Kidney tubule cell (primary cell): Measurements from ENCODE around the gene GNAI1.

Source experiments
- DNase-seq: peaks from one replicate; pipeline ENCODE4 v3.0.0-alpha.2; 2018; ENCODE audit warnings: low spot score

Gene GNAI1

DNA sequence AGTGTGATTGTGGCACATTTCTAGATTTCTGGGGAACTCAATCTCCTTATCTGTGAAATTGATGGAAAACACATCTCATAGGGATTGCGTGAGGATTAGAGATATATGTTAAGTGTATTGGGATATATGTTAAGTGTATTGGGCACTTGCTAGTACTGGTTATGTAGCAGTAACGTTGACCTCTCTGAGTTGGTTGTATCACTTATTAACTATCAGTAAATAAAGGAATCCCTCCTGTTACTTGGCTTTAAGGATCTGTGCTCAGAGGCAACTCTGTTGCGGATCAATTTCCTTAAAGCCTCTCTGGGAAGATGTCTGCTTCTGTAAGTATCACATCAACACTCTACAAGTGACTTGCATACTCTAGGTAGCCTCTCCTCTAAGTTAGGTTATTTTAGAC, 25.2 kb downstream of the GNAI1 start:
- no peak for DNase-seq

DNA sequence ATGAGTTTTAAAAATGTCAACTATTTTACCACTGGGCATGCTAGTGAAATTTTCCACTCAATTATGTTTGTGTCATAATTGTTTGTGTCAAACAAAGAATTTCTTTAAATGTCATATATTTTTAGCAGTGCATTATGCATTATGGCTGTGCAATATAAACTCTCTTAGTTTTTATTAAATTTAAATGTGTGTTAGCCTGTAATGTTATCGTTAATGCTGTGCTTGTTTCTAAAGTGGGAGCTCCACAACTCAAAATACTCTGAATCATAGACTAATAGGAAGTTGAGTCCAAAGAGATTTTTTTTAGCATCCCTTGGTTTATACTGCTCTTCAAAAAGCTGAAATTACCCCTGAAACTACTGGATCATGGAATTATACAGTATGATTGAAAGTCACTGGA, 26.8 kb downstream of the GNAI1 start:
- DNase-seq, result no peak

DNA sequence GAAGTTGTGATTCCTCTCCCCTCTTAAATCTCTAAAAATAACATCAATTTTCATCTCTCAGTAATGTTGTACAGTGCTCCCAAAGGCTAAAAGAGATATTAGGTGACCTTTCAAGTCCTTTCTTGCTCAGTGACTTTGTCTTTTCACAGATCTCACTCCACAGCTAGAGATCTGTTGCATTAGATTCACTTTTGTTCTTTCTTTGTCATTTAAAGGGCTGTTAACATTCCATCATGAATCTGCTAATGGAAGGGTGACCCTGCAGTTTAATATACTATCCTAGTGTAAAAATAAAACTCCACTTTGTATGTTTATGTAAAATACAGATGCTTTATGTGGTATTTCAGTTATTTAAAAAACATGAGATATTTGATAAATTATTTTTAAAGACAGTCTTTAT, 30.5 kb downstream of the GNAI1 start:
- DNase-seq, result no peak

DNA sequence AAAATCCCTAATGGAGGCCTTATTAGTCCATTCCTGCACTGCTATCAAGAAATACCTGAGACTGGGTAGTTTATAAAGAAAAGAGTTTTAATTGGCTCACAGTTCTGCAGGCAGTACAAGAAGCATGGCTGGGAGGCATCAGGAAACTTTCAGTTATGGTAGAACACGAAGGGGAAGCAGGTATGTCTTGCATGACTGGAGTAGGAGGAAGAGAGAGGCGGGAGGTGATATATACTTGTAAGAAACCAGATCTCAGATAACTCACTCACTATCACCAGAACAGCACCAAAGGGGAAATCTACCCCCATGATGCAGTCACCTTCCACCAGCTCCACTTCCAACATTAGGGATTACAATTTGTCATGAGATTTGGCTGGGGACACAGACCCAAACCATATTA, 35.8 kb downstream of the GNAI1 start:
- DNase-seq, result no peak

DNA sequence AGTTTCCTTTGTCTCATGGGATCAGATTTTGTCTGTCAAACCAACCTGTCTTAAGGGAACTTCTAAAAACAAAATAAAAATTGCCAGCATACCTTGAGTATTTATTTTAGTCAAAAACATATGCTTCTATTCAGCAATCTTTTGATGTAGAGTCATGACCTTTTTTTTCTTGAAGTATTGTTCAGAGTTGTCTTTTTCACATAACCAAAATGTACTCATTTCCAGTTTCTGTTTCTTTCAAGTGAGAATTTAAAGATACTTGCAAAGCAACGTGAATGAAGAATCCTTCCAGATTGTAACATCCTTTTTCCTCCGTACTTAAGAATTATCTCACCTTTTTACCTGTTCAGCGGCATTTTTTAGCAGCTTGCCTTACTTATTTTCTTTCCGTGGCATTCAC, 37.8 kb downstream of the GNAI1 start:
- DNase-seq, result no peak

DNA sequence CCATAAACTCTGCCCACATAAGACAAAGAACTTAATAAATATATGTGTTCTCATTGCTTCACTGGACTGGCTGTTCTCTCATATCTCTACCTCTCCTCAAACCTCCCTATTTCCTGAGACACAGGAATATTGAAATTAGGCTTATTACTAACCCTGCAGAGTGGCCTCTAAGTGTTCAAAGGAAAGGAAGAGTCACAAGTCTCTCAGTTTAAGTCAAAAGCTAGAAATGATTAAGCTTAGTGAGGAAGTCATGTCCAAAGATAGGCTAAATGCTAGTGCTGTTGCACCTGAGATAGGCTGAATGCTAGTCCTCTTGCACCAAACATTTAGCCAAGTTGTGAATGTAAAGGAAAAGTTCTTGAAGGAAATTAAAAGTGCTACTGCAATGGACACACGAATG, 41.1 kb downstream of the GNAI1 start:
- peak; percentile 41 for DNase-seq

DNA sequence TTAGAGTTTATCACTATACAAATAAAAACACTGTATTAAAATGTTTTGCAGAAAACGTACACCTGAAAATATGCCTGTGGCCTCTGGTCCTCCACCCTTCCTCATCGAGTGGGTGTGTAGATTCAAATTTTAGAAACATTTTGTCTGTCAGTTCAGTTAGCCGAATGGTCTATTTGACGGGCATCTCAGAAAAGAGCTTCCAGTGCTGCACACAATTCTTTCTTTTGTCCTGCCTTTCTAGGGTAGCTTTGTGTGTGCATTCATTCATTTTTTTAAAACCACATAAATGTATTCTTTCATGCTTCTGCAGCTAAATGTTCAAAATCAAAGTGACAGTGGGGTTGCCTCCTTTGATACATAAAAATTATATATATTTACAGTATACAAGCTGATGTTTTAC, 46.8 kb downstream of the GNAI1 start:
- no peak for DNase-seq

DNA sequence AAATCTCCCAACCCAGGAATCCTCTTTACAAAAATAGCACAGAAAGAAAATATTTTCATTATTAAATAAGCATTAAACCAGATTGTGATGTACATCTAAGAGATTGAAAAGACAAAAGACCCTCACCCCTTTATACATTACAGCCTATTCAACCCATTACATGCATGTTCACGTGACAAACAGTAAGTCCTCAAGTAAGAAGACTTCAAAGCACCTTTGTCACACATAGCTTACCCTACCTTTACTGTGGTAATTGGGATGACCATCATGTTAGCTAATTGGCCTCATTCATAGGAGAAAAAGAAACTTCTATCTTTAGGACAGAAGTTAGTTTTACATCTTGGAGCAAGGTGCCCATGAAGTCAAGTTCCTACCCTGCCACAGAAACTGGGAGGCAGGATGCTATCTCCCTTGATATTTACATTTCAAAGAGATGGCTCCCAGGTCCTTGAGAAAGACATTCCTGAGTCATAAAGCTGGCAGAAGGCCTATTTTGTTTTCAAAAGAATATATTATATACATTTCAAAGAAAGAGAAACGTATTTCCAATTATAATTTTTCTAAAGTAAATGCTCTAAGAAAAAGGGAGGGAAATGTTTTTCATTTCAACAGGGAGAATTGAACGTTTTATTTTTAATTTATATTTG, 48.1 kb downstream of the GNAI1 start:
- DNase-seq, result no peak

DNA sequence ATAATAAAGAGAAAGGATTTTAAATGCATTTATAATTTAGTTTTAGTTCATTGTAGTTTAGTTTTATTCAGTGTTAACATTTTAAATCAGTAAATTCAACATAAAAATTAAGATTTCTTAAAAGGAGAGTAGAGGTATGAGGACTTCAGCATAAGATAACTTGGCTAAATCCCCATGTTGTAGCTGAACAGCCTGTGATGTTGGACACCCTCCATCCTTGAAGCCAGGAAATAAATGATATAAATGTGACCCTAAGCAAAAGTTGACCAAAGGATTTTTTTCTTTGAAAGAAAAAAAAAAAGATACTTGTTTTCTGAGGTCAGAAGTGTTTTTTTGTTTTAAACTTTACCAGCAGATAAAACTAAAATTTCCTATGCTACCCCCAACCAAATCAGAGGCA, 48.7 kb downstream of the GNAI1 start:
- no peak for DNase-seq

DNA sequence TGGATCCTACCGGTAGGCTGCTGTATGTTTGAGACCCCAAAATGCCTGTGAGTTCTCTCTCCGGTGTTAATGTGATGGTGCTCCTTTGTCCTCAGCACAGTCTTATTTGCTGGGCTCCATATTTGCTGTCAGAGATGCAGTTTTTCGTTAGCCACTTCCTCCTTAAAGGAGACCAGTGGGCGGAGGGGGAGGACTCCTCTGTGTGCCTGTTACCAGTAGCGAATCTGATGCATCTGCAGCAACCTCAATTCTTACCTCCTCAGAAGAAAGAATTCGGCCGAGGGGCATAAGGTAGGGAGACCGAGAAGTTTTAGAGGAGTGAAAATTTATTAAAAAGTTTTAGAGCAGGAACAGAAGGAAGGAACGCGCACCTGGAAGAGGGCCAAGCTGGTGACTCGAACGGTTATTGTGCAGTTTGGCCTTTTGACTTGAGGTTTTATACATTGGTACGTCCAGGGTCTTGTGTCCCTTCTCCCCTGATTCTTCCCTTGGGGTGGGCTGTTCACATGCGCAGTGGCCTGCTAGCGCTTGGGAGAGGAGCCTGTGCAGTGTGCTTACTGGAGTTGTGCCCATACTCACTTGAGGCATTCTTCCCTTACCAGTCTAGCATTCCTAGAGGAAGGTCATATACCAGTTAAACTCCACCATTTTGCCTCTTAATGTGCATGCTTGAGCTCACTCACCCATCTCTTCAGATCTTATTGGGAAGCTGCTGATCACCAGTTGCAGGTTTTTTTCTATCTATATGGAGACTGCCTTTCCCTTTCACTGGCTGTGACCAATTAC, 49.5 kb downstream of the GNAI1 start:
- peak; percentile 26 for DNase-seq

DNA sequence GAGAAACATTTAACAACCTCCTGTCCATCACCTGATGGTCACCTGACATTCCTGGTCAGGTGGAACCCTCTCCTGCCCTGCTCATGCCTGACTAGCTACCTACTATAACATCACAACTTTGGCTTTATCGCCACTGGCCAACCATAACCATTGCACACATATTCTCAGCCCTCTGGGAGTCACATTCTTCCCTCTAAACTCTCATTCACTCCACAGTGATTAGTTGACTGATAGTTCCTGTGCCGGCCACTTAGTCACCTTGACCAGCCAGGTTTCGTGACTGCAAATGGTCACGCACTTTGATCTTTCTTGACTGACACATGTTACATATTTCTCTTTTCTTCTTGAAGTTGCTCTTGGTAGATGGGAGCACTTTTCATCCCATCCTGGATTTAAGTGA, 50.1 kb downstream of the GNAI1 start:
- peak; percentile 96 for DNase-seq

DNA sequence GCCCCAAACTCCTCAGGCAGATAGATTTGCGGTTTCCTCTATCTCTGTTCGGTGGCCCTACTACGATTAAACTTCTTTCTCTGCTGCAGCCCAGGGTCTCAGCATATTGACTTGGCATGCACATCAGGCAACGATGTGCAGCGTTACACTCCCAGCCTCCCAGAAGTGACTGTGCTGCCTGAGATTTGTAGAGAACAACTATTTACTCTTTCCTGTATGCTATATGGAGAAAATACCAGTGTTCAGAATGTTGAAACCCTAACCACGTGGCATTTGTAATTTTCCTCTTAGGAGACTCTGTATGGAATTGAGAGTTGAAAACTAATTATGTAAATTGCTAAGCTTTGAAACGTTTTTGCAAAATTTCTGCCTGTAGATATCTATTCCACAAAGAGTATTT, 50.9 kb downstream of the GNAI1 start:
- DNase-seq, result no peak

DNA sequence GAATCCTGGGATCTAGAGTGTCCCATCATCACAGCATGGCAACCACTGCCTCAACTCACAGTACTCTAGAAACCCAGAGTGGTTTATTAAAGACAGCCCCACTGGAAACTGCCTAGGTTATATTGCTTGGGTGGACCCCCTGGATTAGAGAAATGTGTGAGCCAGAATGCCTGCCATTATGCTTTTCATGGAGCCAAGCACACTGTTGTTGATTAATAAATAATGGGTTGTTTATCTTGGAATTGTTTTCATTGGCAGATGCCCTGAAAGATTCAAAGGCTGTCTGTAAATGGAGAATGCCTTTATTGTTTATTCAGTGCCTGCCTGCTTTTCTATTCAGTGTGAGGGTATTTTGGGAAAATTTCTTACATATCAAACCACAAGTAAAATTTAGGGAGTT, 52.1 kb downstream of the GNAI1 start:
- no peak for DNase-seq

DNA sequence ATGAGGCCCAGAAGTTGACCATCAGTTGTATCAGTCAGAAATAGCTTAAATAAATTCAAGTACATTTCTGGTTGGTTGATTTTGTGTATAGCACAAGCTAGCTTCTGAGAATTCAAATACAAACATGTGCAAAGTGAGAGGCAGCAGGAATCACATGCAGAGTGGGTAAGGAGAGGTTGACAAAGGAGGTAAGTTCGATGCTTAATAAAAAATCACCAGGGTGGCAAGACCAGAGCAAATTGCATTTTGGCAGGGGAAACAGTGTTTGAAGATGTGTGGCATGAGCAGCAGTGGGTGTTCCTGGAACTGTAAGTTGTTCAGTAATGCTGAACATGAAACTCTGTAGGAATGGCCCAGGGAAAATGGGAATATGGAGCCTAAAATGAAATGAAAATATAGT, 52.6 kb downstream of the GNAI1 start:
- DNase-seq, result no peak

DNA sequence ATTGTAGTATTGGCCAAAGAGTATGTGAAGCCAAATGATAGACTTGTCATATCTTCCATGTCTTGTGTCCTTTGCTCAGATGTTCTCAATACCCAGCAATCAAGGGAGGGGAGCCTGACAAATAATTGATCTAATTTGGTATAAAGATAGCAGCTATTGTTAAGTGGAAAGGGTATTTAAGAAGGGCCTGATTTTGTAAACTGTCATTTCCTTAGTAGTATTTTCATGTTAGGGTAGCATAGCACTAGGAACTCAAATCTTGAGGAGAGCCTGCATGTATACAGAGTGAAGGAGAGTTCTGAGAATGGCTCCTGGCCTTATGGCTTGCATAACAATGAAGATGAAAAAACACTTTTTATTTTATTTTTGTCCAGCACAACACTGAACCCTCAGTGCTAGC, 53.1 kb downstream of the GNAI1 start:
- no peak for DNase-seq

DNA sequence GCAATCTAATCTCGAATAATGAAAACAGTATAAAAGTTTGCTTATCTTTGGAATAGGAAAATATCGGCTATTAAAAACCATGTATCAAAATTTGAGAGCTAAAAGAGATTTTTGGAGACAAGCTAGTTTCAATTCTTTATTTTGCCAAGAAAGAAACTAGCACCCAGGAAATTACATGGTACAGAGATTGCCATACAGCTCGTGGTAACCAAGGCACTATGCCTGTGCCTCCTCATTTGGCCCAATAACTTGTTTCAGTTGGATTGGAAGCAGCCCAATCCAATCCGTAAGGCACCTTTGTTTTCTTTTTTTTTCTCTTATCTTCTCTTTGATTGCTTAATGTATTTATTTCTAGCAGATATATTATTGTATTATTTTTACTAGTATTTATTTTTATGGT, 55.0 kb downstream of the GNAI1 start:
- no peak for DNase-seq

DNA sequence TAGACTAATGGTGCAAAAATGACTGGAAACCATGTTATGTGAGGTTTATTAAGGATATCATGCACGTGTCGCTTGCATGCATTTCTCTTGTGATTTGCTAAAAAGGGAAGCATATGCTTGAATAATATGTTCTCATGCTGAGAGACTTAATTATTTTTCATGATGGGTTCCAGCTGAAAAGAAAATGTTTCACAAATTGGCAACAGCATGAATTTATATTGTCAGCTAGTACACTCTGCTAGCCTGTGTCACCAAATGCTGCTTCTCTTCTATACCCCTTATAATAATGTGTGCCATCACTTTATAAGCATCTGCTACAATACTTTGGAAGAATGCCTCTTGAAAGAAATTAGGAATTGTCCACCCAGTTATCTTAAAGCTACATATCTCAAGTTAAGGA, 63.0 kb downstream of the GNAI1 start:
- DNase-seq, result no peak

DNA sequence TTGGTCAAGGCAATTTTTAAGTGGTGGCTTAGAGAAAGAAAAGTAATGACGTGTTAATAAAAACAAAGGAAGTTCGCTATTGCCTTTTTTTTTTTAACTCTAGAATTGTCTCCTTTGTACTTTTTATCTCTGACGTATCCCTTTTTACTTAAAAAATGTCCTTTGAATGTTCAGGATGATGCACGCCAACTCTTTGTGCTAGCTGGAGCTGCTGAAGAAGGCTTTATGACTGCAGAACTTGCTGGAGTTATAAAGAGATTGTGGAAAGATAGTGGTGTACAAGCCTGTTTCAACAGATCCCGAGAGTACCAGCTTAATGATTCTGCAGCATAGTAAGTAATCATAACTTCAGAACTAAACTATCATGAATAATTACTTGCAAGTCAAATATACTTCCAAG, 64.4 kb downstream of the GNAI1 start:
- no peak for DNase-seq

DNA sequence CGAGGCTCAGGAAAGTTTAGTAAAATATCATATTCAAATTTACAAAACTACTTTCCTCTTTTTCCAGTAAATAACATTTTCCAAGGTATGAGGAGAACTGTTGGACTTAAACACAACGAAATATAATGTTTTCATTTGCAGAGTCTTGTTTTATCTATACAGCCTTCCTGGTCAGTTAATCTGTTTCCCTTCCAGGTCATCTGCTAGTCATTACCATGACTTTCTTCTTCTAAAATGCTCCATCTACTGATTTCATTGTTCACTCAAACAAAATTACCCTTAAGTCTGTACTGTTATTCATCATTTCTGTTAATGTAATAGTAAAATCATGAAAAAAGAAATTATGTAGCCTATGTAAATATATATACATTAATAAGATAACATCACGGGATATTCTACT, 69.8 kb downstream of the GNAI1 start:
- no peak for DNase-seq

DNA sequence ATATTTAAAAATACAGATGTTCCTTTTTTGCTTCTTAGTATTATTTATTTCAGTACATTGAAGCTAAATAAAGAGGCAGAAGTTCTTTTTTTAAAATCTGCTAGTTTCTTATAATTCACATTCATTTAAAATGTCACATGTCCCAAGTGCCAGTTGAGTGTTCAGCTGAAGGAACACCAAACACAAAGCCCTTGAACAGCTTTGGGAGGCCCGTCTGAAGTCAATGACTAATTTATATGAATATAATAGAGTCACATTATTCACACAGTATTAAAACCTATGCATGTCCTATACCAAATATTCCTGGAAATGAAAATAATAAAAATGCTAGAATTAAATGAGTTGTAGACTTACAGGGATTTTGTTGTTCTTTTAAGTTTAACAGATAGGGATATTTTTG, 70.3 kb downstream of the GNAI1 start:
- no peak for DNase-seq

DNA sequence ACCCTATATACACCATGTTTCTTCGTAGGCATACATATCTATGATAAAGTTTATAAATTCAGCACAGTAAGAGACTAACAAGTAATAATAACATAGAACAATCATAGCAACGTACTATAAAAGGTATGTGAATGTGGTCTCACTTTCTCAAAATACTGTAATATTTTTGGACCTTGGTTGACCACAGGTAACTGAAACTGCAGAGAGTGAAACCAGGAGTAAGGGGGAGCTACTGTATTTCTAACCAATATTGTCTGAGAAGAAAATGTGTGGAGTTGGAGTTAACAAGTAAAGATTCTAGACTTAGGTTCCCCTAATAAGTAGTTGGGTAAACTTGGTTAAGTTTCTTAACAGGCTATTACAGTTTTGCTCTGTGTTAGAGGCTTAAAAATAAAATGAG, 72.1 kb downstream of the GNAI1 start:
- DNase-seq, result no peak

DNA sequence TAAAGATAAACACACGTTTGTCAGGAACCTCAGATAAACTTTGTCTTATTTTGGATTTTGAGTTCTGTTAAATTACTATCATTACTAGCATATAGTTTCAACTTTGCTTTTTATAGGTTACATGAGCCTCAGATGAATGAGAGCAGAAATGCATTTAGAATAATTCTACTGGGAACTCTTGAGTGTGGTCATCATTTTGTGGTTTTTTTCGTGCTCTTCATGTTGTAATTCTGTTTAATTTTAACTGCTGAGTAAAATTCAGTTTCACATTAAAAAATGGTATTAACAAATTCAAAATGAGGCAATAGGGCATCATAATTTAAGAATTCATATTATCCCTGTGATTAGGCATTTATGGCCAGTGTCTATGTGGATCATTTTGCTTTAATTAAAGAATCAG, 72.9 kb downstream of the GNAI1 start:
- DNase-seq, result no peak

DNA sequence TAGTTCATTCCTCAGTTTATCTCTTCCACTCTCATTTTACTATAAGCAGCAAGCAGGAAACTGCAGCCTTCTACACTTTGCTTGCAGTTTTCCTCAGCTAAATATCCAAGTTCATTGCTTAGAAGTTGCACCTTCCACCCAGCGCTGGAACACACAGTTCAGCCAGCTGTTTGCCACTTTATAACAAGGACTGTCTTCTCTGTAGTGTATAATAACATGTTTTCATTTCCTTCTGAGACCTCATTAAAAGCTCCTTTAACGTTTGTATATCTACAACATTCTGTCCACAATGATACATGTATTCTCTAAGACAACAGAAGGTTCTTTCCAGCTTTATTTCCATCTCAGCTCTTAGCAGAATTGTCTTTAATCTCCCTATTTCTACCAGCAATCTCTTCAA, 74.1 kb downstream of the GNAI1 start:
- DNase-seq, result no peak

DNA sequence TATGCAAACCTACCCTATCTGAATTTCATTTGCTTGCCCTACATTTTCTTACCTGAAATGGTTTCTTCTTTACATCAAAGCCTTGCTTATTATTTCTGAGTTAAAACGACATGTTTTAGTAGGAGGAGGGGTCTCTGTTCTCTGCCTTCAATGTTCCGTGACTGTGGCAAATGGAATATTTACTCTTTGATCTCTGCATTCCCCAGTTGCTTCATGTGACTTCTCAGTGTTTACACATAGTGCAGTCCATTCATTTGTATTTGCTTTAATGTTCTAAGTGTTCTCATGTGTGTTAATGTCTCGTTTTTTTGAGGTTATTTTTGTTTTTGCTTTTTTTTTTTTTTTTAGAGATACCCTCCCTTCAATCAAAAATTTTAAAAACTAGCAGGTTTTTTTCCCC, 75.8 kb downstream of the GNAI1 start:
- no peak for DNase-seq
